Measurements from ENCODE around the gene MC1R.

The MC1R gene

DNA sequence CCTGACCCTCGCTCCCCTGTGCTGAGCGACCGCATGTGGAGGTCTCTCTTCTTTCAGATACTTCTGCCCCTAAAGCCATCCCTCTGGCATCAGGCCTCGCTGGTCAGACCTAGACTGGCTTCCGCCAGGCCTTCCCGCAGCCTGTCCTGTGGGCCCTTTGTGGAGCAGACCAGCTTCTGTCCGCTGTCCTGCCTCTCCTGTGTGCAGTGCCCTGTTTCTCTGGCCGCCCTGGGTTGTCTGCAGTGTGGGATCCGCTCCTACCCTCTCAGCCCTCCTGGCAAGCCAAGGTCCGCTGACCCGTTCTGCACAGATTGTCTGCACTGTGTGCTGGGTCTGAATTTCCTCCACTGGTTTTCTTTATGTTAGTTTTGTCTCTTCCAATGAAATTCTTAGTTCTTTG is 21.5 kb upstream of the MC1R start:
- no peak for DNase-seq

DNA sequence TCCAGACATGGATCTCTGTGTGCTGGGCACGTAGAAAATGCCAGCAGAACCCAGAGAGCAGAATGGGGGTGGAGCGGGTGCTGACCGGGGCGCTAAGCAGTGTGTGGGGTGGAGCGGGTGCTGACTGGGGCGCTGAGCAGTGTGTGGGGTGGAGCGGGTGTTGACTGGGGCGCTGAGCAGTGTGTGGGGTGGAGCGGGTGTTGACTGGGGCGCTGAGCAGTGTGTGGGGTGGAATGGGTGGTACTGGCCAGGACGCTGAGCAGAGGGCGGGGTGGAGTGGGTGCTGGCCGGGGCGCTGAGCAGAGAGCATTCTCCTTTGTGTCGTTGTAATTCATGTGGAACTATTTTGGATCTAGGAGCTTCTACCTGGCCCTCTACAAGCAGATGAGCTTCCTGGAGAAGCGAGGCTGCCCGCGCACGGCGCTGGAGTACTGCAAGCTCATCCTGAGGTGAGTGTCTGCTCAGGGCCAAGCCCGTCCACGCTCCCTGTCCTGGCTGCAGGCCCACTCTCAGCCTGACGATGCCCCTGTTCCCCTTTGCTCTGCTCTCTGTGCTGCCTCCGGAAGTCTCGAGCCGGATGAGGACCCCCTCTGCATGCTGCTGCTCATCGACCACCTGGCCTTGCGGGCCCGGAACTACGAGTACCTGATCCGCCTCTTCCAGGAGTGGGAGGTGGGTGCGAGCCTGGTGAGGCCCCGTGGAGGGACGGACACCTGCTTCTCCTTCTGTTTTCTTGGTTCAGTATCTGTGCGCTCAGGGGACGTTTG is 20.3 kb upstream of the MC1R start:
- DNase-seq, result no peak

DNA sequence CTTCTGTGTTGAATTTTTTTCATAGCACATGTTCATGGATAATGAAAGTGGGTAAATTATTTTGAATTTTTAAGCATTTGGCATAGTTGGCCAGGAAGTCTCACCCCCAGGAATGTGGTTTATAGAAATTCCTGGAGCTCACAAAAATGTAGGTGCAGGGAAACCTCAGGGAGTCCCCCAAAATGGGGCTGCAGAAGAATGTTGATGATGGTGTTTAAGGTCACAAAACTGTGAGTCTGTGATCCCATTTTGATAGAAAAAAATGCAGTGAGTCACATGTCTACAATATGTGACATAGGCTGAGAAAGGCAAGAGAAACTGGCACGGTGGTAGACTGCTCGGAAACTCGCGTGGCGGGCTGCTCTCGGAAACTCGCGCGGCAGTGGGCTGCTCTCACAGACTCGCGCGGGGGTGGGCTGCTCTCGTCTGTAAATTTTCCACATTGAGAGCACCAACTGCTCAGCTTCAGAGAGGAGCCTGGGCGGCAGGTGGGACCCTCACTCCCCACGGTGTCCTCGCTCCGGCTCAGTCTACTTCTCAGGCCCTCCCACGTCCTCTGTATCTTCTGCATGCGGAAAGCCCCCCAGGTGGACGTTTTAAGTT is 18.7 kb upstream of the MC1R start:
- DNase-seq, result no peak

DNA sequence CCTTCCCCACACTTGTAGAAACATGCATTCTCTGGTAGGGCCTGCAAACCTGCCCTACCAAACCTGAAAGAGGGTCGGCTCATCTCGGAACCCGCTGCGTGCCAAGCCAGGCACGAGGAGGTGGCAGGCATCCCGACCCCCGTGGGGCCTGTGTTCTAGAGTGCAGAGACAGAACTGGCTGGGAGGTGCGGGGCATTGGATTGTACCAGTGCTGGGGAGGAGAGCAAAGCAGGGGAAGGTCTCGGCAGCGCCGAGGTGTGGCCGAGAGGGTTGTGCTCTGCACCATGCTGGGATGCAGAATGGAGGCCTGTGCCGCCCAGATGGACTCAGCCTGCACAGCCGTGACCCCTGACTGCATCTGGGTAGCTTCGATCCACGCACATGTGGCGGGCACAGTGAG is 17.8 kb upstream of the MC1R start:
- no peak for DNase-seq

DNA sequence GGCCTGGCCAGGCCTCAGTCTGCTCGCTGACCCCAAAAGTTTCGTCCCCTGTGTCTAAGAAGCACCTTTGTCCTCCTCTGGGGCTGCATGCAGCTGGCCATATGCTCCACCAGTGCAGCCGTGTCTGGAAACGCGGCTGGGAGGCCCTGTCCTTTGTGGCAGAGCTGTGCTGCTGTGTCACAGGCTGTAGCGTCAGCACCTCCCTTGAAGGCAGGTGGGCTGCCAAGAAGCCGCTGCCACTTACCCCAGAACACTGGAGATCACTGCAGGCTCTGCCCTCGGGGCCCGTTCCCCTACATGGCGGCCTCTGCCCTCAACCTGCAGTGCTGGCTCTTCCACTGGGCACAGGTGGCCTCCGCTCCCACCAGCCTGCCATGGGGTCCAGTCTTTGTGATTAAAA is 15.7 kb upstream of the MC1R start:
- no peak for DNase-seq

DNA sequence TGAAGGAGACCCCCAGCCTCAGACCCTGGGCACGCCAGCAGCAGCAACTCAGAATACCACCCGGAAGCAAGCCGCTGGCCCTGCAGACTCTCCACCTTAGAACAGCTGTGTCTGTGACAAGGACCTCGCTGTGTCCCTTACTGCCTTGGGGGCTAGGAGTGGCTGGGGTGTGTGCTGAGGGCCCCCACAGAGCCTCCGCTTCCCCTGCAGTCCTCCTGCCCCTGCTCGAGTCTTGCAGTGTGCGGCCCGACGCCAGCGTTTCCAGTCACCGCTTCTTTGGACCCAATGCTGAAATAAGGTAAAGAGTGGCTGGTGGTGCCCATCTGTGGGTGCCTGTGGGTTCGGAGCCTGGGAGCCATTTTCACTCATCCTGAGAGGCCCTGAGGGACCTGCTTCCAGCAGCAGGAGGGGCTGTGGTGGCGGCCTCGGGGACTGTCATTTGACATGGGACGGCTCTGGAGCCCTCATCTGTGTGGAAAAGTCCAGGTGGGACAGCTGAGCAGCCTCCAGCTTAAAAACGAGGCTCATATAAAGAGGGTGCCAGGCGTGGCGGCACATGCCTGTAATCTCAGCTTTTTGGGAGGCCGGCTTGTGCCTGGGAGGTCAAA is 14.7 kb upstream of the MC1R start:
- no peak for DNase-seq

DNA sequence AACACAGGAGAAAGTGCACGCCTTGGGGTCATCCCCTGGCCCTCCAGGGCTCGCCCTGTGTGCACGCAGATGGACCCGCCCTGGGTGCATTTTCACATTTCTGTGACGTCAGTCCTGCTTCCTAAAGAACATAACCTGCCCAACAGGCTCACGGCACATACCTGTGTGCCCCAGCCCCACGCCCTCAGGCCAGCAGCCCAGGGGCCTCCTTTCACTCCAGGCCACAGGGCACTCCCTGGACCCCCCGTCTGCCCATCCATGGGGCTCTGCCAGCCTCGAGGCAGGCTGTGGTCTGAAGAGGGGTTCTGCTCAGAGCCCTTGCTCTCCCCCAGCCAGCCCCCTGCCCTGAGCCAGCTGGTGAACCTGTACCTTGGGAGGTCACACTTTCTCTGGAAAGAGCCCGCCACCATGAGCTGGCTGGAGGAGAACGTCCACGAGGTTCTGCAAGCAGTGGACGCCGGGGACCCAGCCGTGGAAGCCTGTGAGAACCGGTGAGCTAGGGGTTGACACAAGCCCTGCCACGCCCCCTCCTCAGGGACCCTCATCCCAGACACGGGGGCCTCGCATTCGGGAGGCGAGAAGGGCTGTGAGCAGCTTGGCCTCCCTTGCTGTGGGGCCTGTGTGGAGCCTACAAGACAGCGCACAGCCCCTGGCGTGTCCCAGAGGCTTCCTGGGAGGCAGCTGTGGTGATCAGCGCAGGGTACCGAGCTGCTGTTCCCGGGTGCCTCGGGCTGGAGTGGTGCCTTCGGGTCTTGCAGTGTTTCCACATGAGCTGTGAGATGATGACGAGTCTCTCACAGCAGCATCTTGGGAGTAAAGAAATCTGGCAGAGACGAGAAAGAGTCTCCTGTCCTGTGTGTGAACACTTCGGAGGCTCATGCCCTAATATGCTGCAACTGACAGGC is 13.8 kb upstream of the MC1R start:
- no peak for DNase-seq

DNA sequence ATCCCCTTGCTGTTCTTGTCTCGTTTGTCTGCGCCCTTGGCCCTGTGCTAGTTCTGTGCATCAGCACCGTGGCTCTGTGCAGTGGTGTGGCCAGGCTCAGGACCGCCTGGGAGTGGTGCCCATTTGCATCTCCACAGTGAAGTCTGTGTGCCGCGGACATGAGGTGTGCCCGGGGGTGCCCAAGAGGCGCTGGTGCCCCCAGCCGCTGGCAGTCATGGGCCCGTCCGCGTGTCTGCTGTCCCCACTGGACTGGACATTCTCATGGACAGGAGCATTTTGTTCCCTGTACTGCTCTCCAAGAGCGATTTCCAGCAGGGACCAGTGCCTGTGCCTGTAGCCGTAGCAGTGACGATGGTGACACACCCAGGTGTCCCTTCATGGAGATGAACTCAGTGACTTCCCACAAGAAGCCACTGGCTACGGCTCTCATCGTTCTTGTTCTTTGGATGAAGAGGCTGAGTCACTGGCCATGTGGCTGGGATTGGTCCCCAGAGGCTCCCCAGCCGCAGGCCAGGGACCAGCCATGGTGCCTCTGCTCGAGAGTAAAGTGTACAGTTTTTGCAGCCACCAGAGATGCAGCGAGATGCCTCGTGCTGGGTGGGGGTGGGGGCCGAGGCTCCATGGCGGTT is 13.0 kb upstream of the MC1R start:
- DNase-seq, result no peak

DNA sequence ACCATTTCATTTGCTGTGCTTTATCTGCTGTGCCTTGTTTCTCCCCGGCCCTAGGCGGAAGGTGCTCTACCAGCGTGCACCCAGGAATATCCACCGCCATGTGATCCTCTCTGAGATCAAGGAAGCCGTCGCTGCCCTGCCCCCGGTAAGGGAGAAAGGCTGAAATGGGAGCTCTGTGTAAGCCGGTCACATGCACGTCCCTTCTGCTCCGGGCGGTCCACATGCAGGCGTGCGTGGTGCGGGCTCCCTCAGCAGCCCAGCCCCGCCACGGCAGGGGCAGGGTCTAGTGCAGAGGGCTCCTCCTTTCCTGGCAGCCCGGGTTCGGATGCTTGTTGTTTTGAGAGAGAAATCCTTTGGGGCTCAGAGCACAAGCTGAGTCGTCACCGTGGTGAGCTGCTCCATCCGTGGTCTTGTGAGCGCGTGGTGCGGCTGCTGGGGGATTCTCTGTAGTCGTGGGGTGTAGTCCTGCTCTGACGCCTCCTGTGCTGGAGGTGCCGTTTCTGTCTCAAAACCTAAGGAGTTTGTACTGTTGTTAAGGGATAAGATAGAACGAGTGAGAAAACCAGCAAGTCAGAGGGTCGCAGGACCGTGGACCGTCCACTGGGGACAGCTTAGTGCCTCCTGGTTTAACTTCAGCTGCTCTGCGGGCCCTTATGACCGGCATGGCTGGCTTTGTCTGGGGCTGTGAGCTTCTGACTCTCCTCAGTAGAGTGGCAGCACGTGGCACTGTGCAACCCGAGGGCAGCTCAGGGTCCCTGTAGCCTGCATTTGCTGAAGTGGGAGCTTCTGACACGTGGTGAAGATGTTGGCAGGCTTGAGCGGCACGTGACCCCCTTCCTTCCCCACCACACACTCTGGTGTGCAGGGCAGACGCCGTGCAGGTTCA is 12.3 kb upstream of the MC1R start:
- no peak for DNase-seq

DNA sequence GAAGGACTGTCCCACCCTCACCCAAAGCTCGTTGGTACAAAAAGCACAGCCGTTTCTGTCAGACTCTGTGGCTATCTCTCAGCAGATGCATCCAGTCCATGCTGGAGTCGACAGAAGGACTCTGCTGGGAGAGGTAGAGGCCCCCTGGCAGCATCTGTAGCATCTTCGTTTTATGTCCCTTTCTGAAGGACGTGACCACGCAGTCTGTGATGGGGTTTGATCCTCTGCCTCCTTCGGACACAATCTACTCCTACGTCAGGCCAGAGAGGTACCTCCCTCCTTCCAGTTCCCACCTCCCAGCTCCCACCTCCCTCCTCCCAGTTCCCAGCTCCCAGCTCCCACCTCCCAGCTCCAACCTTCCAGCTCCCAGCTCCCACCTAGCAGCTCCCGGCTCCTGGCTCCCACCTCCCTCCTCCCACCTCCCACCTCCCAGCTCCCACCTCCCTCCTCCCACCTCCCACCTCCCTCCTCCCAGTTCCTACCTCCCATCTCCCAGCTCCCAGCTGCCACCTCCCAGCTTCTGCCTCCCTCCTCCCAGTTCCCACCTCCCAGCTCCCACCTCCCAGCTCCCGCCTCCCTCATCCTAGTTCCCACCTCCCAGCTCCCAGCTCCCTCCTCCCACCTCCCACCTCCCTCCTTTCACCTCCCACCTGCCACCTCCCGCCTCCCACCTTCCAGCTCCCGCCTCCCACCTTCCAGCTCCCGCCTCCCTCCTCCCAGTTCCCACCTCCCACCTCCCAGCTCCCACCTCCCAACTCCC is 11.4 kb upstream of the MC1R start:
- DNase-seq, result no peak

DNA sequence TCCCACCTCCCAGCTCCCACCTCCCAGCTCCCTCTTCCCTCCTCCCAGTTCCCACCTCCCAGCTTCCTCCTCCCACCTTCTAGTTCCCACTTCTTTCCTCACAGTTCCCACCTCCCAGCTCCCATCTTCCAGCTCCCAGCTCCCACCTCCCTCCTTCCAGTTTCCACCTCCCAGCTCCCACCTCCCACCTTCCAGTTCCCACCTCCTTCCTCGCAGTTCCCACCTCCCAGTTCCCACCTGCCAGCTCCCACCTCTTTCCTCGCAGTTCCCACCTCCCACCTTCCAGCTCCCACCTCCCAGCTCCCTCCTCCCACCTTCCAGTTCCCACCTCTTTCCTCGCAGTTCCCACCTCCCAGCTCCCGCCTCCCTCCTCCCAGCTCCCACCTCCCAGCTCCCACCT is 10.4 kb upstream of the MC1R start:
- DNase-seq, result no peak

DNA sequence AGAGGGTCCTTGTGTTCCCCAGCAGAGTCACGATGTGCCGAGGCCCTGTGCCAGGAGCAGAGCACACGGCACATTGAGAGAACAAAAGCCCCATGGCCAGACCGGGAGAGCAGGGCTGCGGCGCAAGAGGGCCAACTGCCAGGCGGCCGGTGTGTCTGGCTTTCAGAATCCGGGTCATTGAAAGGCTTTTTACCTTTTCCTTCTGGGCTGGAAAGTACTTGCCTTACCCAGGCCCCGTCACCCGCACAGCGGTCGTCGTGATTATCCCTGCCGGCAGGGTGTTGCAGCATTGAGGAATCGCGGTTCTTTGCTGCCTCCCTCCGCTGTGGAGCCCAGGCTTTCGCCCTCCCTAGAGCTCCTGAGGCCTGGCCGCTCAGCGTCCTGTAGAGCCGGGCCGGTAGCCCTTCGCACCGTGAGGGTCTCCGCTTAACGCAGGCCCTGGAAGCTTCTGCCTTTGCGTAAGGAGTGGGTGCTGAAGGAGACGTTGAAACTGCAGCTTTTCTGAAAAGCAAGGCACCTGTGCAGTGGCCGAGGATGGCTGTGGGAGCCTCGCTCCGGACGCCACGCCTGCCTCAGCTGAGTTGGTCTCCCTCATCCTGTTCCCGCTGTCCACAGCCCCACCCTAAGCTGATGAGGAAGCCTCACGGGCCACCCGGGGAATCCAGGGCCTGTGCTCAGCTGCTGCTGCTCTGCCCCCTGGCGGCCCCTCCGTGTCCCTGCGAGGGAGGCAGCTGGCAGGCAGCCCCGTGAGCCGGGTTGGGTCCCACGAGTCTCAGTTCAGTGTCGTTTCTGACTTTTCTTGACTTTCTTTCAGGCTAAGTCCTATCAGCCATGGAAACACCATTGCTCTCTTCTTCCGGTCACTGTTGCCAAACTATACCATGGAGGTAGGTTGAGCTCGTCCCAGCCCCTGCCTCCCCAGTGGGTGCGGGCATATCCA is 8.6 kb upstream of the MC1R start:
- DNase-seq, result peak; percentile 70

DNA sequence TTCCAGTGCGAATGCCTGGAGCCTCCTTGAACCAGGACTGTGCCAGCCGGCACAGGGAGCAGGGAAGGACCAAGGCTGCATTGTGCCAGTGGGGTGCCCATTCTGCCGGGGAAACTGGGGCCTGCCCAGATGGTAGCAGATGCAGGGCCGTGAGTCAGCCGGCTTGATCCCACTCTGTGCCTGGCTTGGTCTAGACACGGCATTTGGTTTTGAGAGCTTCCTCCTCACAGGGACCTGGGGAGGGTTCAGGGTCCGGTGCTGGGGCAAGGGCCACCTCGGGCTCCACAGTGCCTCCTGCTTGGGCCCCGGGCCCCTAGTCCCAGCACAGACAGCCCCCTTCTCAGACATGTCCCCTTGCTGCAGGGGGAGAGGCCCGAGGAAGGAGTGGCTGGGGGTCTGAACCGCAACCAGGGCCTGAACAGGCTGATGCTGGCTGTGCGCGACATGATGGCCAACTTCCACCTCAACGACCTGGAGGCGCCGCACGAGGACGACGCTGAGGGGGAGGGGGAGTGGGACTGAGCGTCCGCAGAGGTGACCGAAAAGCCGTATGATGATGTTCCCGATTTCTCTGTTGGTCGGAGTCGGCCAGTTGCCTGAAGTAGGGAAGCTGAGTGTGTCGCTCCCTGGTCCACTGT is 7.8 kb upstream of the MC1R start:
- DNase-seq, result no peak

DNA sequence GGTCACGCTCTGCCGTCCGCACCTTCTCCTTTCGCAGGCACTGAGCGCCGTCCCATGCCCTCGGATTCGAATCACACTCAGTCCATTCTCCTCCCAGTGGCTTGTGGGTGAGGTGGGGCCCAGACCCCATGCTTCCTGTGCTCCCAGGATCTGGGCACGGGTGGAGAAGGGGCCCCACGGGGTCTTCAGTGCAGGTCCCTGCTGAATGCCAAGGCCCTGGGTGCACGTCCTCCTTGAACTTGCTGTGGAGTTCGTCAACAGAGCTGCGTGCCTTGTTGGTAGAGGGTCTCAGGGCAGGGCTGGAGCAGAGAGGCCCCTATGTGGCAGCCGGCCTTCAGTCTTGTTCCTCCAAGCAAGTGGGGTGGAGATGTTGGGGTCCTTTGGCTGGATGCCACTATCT is 7.3 kb upstream of the MC1R start:
- no peak for DNase-seq

DNA sequence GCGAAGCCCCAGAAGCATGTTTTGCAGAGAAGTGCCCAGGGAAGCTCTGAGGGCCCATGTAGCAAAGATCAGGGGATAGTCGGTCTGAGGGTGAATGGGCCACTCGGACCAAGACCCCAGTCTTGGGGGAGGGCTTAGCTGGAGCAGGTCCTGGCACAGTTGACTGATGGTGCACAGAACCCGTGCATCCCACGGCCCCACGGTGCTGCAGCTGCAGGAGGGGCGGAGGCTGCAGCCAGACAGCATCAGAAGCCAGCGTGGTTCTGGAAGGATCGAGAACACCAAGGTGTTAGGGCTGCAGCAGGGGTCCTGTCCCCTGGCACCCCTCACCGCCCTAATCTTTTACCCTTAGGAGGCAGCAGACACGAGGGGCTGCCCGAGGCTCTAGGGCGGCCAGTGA is 6.5 kb upstream of the MC1R start:
- no peak for DNase-seq

DNA sequence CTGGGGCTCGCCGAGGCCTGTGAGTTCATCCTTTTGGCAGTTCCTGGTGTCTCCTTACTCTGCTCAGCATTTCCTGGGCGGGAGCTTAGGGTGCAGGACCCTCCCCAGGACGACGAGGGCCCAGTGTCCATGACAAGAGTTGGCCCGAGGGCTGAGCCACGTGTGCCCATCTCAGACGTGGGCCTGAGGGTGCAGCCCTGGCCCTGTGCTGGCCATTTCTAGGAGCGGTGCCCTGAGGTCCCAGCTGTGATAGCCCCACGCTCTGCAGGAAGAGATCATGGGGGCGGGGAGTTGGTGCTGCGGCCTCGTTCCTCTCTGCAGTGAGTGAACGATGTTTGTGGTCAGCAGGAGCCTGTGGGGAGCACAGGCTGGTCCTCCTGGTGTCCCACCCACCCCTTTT is 6.0 kb upstream of the MC1R start:
- DNase-seq, result no peak

DNA sequence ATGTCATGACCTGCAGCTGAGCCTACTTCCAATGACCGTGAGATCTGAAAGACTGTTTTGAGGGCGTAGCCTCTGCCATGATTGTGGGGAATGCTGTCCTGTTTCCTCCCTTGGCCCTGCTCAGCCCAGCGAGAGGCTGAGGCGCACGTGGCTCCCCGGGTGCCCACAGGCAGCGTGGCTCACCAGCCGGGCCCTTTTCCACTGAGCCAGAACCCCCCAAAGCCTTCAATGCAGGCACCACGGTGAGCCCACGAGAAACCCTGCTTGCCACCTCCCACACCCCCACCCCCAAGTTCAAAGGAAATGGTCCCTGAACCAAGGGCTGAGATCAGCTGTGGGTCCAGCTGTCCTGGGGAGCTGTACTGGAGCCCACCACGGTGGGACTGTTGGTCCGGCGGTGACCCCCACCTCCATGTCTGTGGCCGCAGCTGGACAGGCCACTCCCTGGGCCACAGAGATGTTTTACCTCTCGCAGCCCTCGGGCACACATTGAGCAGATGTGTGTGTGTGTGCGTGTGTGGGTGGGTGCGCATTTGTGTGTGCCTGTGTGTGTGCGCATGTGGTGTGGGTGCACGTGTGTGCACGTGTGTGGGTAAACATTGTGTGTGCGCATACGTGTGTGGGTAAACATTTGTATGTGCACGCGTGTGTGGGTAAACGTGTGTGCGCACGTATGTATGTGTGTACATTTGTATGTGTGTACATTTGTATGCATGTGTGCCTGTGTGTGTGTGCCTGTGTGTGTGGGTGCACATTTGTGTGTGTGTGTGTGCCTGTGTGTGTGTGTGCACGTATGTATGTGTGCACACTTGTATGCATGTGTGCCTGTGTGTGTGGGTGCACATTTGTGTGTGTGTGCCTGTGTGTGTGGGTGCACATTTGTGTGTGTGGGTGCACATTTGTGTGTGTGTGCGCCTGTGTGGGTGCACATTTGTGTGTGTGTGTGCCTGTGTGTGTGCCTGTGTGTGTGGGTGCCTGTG is 5.0 kb upstream of the MC1R start:
- no peak for DNase-seq

All from fibroblast of skin of abdomen (primary cell).